ENCODE measurements around the gene OLFML2B. TPM values are rescaled to one million over a fixed set of nuclear protein-coding genes. Genes with fewer than 3 reads are reported as not detected.
"Not testable (repeated sequence)": the region's sequence is repeated elsewhere in the genome, so short reads cannot be mapped to it uniquely, and the experiment has no call there.

OLFML2B gene
- total and polyA plus RNA-seq, 5 donors from 2014 or later = 0.15 TPM; not detected in 4

DNA sequence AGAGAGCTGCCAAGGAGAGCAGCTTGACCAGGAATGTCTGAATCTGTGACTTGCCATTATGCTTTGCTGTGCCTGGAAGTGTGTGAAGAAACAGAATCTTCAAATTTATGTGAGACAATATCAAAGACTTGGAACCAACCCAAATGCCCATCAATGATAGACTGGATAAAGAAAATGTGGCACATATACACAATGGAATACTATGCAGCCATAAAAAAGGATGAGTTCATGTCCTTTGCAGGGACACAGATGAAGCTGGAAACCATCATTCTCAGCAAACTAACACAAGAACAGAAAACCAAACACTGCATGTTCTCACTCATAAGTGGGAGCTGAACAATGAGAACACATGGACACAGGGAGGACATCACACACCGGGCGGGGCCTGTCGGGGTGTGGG lies 30.3 kb upstream of the OLFML2B start:
- not testable (repeated sequence) for H3K4me3 ChIP-seq (ENCODE audit: low read depth, low read length); DNase-seq; H3K36me3 ChIP-seq (ENCODE audit: control insufficient read depth, insufficient read depth, low read length); H3K9me3 Mint-ChIP-seq; H3K9me3 ChIP-seq (ENCODE audit: control insufficient read depth in 2 of 2, low read length in 2 of 2); H3K27ac ChIP-seq (ENCODE audit: insufficient read depth, low read length, poor library complexity, severe bottlenecking); ATAC-seq (ENCODE audit: low read depth in 2 of 2); H3K4me1 Mint-ChIP-seq; H3K27me3 Mint-ChIP-seq; H3K27me3 ChIP-seq (ENCODE audit: control insufficient read depth, insufficient read depth, low read length); H3K4me1 ChIP-seq (ENCODE audit: control insufficient read depth, insufficient read depth, low read length, poor library complexity, severe bottlenecking); H3K36me3 Mint-ChIP-seq; H3K4me3 Mint-ChIP-seq
- H3K27ac Mint-ChIP-seq = peak overlapping the region in 1 of 3 donors; percentile 60

DNA sequence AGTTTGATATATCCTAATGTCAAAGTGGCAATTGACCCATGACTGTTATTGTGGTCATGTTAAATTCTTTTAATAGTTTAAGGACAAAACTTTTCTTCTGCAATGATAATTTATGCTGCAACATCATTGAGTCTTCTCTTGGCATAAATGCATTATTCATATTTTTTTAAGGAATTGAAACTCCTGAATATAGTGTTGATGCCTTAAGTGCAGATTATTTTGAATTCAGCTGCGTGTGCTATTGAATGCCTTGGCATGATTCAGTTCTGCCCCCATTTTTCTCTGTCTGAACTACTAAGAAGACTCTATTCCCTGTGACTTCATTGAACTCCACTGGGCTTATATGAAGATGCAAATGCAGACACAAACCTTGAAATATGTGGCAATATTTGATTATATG lies 23.3 kb upstream of the OLFML2B start:
- Mint-ChIP-seq H3K27ac (no peak overlapping the region), H3K27me3 (peaks cover 33% of the 10 kb centered on the region), H3K4me1 (no peaks in the 10 kb centered on the region), H3K9me3 (peaks cover 0 to 6% (median 0%) of the 10 kb centered on the region in 7 donors), H3K36me3 (no peaks in the 10 kb centered on the region), H3K4me3 (no peak overlapping the region)
- H3K36me3 ChIP-seq (ENCODE audit: control insufficient read depth, insufficient read depth, low read length) = no peaks in the 10 kb centered on the region
- no peak overlapping the region for H3K27ac ChIP-seq (ENCODE audit: insufficient read depth, low read length, poor library complexity, severe bottlenecking)
- H3K9me3 ChIP-seq (ENCODE audit: control insufficient read depth in 2 of 2, low read length in 2 of 2) = peaks cover 0 to 4% of the 10 kb centered on the region in 2 experiments
- H3K27me3 ChIP-seq (ENCODE audit: control insufficient read depth, insufficient read depth, low read length) = no peaks in the 10 kb centered on the region
- DNase-seq = no peak
- no peak overlapping the region for H3K4me3 ChIP-seq (ENCODE audit: low read depth, low read length)
- H3K4me1 ChIP-seq (ENCODE audit: control insufficient read depth, insufficient read depth, low read length, poor library complexity, severe bottlenecking) = no peaks in the 10 kb centered on the region
- ATAC-seq (ENCODE audit: low read depth in 2 of 2) = no peak

DNA sequence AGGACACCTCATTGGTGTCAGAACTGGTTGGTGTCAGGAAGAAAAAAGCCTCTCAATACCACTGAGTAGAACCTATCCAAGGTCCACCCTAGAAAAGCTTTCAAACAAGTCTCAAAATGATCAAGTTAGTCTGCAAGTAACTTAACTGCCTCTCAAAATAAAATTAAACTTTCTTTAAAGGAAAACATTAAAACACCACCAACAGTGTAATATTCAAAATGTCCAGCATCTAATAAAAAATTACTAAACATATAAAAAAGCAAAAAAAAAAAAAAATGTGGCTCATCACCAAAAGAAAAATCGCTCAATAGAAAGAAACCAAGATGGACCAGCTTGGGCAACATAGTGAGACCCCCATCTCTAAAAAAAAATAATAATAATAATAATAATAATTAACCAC lies 18.7 kb upstream of the OLFML2B start:
- Histone ChIP-seq H3K27me3 (ENCODE audit: control insufficient read depth, insufficient read depth, low read length) (peaks cover 7% of the 10 kb centered on the region), H3K4me3 (ENCODE audit: low read depth, low read length) (no peak overlapping the region), H3K27ac (ENCODE audit: insufficient read depth, low read length, poor library complexity, severe bottlenecking) (no peak overlapping the region), H3K4me1 (ENCODE audit: control insufficient read depth, insufficient read depth, low read length, poor library complexity, severe bottlenecking) (no peaks in the 10 kb centered on the region), H3K36me3 (ENCODE audit: control insufficient read depth, insufficient read depth, low read length) (no peaks in the 10 kb centered on the region), H3K9me3 (ENCODE audit: control insufficient read depth in 2 of 2, low read length in 2 of 2) (peaks cover 0 to 8% of the 10 kb centered on the region in 2 experiments)
- peaks cover 0 to 7% (median 0%) of the 10 kb centered on the region in 7 donors for H3K9me3 Mint-ChIP-seq
- no peak for ATAC-seq (ENCODE audit: low read depth in 2 of 2)
- no peaks in the 10 kb centered on the region for H3K36me3 Mint-ChIP-seq
- H3K4me1 Mint-ChIP-seq = no peaks in the 10 kb centered on the region
- H3K4me3 Mint-ChIP-seq = no peak overlapping the region
- peaks cover 36% of the 10 kb centered on the region for H3K27me3 Mint-ChIP-seq
- H3K27ac Mint-ChIP-seq = no peak overlapping the region
- no peak for DNase-seq

- no peaks in the 10 kb centered on the region for H3K4me1 Mint-ChIP-seq
- no peak overlapping the region for H3K4me3 ChIP-seq (ENCODE audit: low read depth, low read length)
- H3K9me3 ChIP-seq (ENCODE audit: control insufficient read depth in 2 of 2, low read length in 2 of 2) = peaks cover 0 to 8% of the 10 kb centered on the region in 2 experiments
- peaks cover 35% of the 10 kb centered on the region for H3K27me3 Mint-ChIP-seq
- no peaks in the 10 kb centered on the region for H3K36me3 Mint-ChIP-seq
- no peaks in the 10 kb centered on the region for H3K36me3 ChIP-seq (ENCODE audit: control insufficient read depth, insufficient read depth, low read length)
- H3K9me3 Mint-ChIP-seq = peaks cover 0 to 7% (median 0%) of the 10 kb centered on the region in 7 donors
- DNase-seq = peak in 1 of 3 donors; percentile 32
- no peak overlapping the region for H3K27ac Mint-ChIP-seq
- H3K27ac ChIP-seq (ENCODE audit: insufficient read depth, low read length, poor library complexity, severe bottlenecking) = no peak overlapping the region
- H3K27me3 ChIP-seq (ENCODE audit: control insufficient read depth, insufficient read depth, low read length) = peaks cover 9% of the 10 kb centered on the region
- no peak overlapping the region for H3K4me3 Mint-ChIP-seq
- no peaks in the 10 kb centered on the region for H3K4me1 ChIP-seq (ENCODE audit: control insufficient read depth, insufficient read depth, low read length, poor library complexity, severe bottlenecking)
- ATAC-seq (ENCODE audit: low read depth in 2 of 2) = no peak
Observed at GRCh38 chr1:162040657-162041056, 17.0 kb upstream of the OLFML2B start.

DNA sequence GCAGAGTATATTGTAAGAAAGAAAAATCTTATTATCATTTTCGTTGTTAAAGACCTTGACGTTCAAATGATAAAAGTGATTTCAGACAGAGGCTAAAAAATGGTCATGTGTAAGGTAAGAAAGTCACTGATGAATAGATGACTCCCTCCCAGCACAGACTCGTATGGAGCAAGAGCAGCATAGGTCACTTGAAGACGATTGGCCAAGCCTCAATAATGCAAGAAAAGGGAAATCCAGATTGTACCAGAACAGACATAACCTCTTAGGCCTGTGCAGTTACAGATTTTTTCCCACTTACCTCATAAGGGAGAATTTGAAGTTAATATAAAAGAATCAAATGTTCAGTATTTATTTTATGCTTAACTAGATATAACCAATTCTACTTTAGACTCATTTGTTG lies 16.3 kb upstream of the OLFML2B start:
- ATAC-seq (ENCODE audit: low read depth in 2 of 2) = no peak
- DNase-seq = no peak
- Mint-ChIP-seq H3K27ac (no peak overlapping the region), H3K27me3 (peaks cover 35% of the 10 kb centered on the region), H3K4me1 (no peaks in the 10 kb centered on the region), H3K36me3 (no peaks in the 10 kb centered on the region), H3K4me3 (no peak overlapping the region), H3K9me3 (peaks cover 0 to 7% (median 0%) of the 10 kb centered on the region in 7 donors)
- Histone ChIP-seq H3K4me3 (ENCODE audit: low read depth, low read length) (no peak overlapping the region), H3K36me3 (ENCODE audit: control insufficient read depth, insufficient read depth, low read length) (no peaks in the 10 kb centered on the region), H3K4me1 (ENCODE audit: control insufficient read depth, insufficient read depth, low read length, poor library complexity, severe bottlenecking) (no peaks in the 10 kb centered on the region), H3K9me3 (ENCODE audit: control insufficient read depth in 2 of 2, low read length in 2 of 2) (peaks cover 0 to 8% of the 10 kb centered on the region in 2 experiments), H3K27ac (ENCODE audit: insufficient read depth, low read length, poor library complexity, severe bottlenecking) (no peak overlapping the region), H3K27me3 (ENCODE audit: control insufficient read depth, insufficient read depth, low read length) (peaks cover 12% of the 10 kb centered on the region)

GRCh38 chr1:162038624-162039023 lies 15.0 kb upstream of the OLFML2B start:
- Histone ChIP-seq H3K9me3 (ENCODE audit: control insufficient read depth in 2 of 2, low read length in 2 of 2) (peaks cover 0 to 8% of the 10 kb centered on the region in 2 experiments), H3K27me3 (ENCODE audit: control insufficient read depth, insufficient read depth, low read length) (peaks cover 12% of the 10 kb centered on the region), H3K27ac (ENCODE audit: insufficient read depth, low read length, poor library complexity, severe bottlenecking) (no peak overlapping the region), H3K4me3 (ENCODE audit: low read depth, low read length) (no peak overlapping the region), H3K4me1 (ENCODE audit: control insufficient read depth, insufficient read depth, low read length, poor library complexity, severe bottlenecking) (no peaks in the 10 kb centered on the region), H3K36me3 (ENCODE audit: control insufficient read depth, insufficient read depth, low read length) (no peaks in the 10 kb centered on the region)
- ATAC-seq (ENCODE audit: low read depth in 2 of 2) (no peak), DNase-seq (no peak)
- peaks cover 23% of the 10 kb centered on the region for H3K27me3 Mint-ChIP-seq
- H3K4me3 Mint-ChIP-seq = no peak overlapping the region
- no peak overlapping the region for H3K27ac Mint-ChIP-seq
- H3K4me1 Mint-ChIP-seq = no peaks in the 10 kb centered on the region
- no peaks in the 10 kb centered on the region for H3K36me3 Mint-ChIP-seq
- H3K9me3 Mint-ChIP-seq = peaks cover 0 to 7% (median 0%) of the 10 kb centered on the region in 7 donors

DNA sequence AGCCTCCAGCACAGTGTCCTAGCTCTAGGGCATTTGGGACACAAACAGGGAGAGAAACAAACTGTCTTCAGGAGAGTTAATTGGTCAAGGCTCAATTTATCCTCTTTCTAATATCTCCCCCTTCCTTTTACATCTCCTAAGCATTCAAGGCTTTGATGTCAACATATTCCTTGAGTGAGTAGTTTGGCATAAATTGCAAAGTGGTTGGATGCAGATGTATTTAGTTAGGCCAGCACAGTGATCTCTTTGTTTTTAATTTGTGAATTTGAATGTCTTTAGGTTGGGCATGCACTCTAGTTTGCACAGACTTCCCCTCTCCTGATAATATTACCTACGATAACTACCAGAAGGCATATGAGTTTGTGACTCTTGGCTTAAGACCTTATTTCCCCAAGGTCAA lies 12.5 kb upstream of the OLFML2B start:
- H3K27me3 Mint-ChIP-seq = peaks cover 15% of the 10 kb centered on the region
- Histone ChIP-seq H3K27me3 (ENCODE audit: control insufficient read depth, insufficient read depth, low read length) (peaks cover 11% of the 10 kb centered on the region), H3K36me3 (ENCODE audit: control insufficient read depth, insufficient read depth, low read length) (no peaks in the 10 kb centered on the region), H3K9me3 (ENCODE audit: control insufficient read depth in 2 of 2, low read length in 2 of 2) (no peaks in the 10 kb centered on the region), H3K4me1 (ENCODE audit: control insufficient read depth, insufficient read depth, low read length, poor library complexity, severe bottlenecking) (no peaks in the 10 kb centered on the region), H3K4me3 (ENCODE audit: low read depth, low read length) (no peak overlapping the region), H3K27ac (ENCODE audit: insufficient read depth, low read length, poor library complexity, severe bottlenecking) (no peak overlapping the region)
- no peak overlapping the region for H3K27ac Mint-ChIP-seq
- no peak for ATAC-seq (ENCODE audit: low read depth in 2 of 2)
- no peak overlapping the region for H3K4me3 Mint-ChIP-seq
- H3K36me3 Mint-ChIP-seq = no peaks in the 10 kb centered on the region
- no peaks in the 10 kb centered on the region for H3K9me3 Mint-ChIP-seq
- DNase-seq = no peak
- no peaks in the 10 kb centered on the region for H3K4me1 Mint-ChIP-seq

- no peak overlapping the region for H3K27ac ChIP-seq (ENCODE audit: insufficient read depth, low read length, poor library complexity, severe bottlenecking)
- no peaks in the 10 kb centered on the region for H3K36me3 Mint-ChIP-seq
- peaks cover 9% of the 10 kb centered on the region for H3K27me3 ChIP-seq (ENCODE audit: control insufficient read depth, insufficient read depth, low read length)
- DNase-seq = no peak
- no peaks in the 10 kb centered on the region for H3K4me1 Mint-ChIP-seq
- H3K9me3 Mint-ChIP-seq = no peaks in the 10 kb centered on the region
- H3K9me3 ChIP-seq (ENCODE audit: control insufficient read depth in 2 of 2, low read length in 2 of 2) = no peaks in the 10 kb centered on the region
- peaks cover 19% of the 10 kb centered on the region for H3K27me3 Mint-ChIP-seq
- H3K4me3 ChIP-seq (ENCODE audit: low read depth, low read length) = no peak overlapping the region
- no peak overlapping the region for H3K4me3 Mint-ChIP-seq
- H3K4me1 ChIP-seq (ENCODE audit: control insufficient read depth, insufficient read depth, low read length, poor library complexity, severe bottlenecking) = no peaks in the 10 kb centered on the region
- ATAC-seq (ENCODE audit: low read depth in 2 of 2) = no peak
- H3K27ac Mint-ChIP-seq = no peak overlapping the region
- no peaks in the 10 kb centered on the region for H3K36me3 ChIP-seq (ENCODE audit: control insufficient read depth, insufficient read depth, low read length)
Observed at GRCh38 chr1:162035241-162035640, 11.6 kb upstream of the OLFML2B start.

All from CD4-positive, CD25-positive, alpha-beta regulatory T cell (primary cell).